HG02970 (cell line): ENCODE results near the gene WSB2.
"Not testable (repeated sequence)": the region's sequence is repeated elsewhere in the genome, so short reads cannot be mapped to it uniquely, and the experiment has no call there.

Experiments
- ATAC-seq: cut with Tn5 transposase; IDR thresholded peaks from one replicate; pipeline ENCODE4 v1.9.1; 2021; ENCODE audit warnings: mild to moderate bottlenecking, moderate library complexity, moderate number of reproducible peaks; ENCODE audit not compliant: unreplicated experiment, low FRiP score

WSB2 gene

DNA sequence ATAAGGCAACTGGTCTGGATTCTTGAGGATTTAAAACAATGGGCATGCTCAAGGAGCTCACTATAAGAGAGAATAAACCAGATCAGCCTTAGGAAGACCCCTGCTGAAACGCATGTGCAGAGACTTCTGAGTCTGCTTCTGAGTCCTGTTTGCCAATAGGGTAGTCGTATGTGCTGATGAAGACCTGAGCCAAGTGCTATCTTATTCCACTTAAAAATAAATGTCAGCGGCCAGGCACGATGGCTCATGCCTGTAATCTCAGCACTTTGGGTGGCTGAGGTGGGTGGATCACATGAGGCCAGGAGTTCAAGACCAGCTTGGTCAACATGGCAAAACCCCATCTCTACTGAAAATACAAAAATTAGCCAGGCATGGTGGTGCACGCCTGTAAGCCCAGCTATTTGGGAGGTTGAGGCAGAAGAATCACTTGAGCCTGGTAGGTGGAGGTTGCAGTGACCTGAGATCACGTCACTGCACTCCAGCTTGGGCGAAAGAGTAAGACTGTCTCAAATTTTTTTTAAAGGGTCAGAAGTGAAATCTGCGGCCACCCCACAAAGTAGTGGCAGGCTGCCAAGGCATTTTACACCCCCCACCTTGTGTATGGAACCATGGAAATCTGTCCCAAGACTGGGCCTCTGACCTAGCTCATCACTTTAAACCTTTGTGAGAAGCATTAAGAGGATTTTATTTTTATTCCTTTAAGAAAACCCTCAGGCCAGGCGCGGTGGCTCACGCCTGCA lies 24.1 kb downstream of the WSB2 start:
- ATAC-seq: no peak

GRCh38 chr12:118035190-118036041 lies 25.6 kb downstream of the WSB2 start:
- ATAC-seq: peak; percentile 57

- no peak for ATAC-seq
Observed at GRCh38 chr12:118034429-118035189, 26.4 kb downstream of the WSB2 start.

GRCh38 chr12:118033902-118034301 lies 27.1 kb downstream of the WSB2 start:
- no peak for ATAC-seq

- no peak for ATAC-seq
Observed at GRCh38 chr12:118033323-118033722, 27.7 kb downstream of the WSB2 start.

DNA sequence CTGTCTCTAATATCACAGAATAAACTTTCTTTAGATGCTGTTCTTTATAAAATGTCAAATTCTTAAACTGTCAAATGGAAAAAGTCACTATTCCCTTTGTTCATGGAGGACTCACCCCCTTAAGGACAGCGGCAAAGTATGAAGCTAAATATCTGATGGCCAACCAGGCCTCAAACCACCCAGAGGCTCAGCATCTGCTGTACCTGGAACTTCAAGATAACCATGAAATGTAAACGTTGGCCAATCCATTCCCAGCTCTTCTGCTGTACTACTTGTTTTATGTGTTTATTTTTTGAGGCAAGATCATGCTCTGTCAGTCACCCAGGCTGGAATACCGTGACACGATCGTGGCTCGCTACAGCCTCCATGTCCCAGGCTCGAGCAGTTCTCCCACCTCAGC lies 28.8 kb downstream of the WSB2 start:
- ATAC-seq: no peak

DNA sequence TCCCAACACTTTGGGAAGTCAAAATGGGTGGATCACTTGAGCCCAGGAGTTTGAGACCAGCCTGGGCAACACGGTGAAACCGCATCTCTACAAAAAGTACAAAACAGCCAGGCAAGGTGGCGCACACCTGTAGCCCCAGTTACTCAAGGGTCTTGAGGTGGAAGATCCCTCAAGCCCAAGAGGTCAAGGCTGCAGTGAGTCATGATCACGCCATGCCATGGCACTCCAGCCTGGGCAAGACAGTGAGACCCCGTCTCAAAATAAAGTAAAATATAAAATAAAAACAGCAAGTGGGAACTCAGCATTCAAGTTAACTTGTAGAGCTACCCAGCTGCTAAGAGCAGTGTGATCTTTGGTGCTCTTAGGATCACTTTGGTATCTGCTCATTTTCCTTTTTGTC lies 31.8 kb downstream of the WSB2 start:
- no peak for ATAC-seq

- ATAC-seq: no peak
Observed at GRCh38 chr12:118025168-118025567, 35.8 kb downstream of the WSB2 start.

- no peak for ATAC-seq
Observed at GRCh38 chr12:118023301-118023860, 37.6 kb downstream of the WSB2 start.

DNA sequence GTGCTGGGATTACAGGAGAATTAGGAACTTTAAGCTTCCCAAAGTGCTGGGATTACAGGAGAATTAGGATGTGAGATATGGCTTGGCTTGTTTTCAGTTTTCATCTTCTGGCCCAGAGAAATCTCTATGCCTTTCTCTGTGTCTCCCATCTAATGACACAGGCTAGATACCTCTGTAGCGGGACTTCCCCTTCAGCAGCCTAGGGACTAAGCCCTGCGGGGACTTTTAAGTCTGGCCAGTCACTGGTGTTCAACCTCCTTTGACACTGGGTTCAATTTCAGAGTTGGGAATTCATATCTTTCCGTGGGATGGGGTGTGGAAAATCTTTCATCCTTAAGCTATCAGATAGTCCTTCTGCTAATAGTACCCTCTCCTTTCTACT lies 38.3 kb downstream of the WSB2 start:
- no peak for ATAC-seq

- ATAC-seq: not testable (repeated sequence)
Observed at GRCh38 chr12:118022097-118022727, 38.8 kb downstream of the WSB2 start.

DNA sequence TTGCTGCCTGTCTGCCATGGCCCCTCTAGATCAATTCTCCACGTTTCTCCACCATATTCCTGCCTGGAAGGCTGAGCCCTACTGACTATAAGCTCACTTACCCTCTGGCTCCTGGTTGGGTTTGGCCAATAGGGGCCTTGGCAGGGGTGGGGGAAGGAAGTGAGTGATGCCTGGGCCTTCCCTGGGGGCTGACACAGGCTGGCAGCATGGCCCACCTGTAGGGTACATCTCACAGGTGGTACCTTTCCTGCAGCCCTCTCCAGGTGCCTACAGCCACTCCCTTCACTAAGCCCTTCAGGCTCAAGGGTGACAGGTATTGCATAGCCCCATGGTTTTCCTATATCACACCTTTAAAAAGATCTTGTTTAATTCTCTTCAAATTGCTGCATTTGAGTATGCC lies 40.9 kb downstream of the WSB2 start:
- no peak for ATAC-seq

- ATAC-seq: no peak
Observed at GRCh38 chr12:118017926-118018325, 43.1 kb downstream of the WSB2 start.

GRCh38 chr12:118016424-118017264 lies 44.3 kb downstream of the WSB2 start, which contains the start of gene RFC5:
Gene RFC5, plus strand, starts transcription at chr12:118016703. Its CDS starts 125 bp downstream, at chr12:118016828.
- peak; percentile 98 for ATAC-seq

- ATAC-seq: no peak
Observed at GRCh38 chr12:118015944-118016343, 45.0 kb downstream of the WSB2 start.

DNA sequence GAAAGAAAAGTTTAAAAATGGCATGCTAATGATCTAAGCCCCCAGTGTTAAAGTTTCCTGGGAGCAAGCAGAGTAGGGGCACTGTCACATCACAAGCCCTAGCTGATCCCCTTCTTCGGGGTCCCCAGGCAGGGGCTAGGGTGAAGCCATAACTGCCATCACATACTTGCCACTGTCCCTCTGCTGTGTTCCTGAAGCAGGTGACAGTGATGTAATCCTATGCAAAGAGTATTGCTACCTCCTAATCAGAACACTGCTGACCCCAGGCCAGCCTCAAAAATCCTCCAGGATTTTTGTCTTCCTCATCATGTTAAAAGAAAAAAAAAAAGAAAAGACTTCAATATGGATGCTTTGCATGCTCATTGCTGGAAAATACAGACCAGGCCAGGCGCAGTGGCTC lies 45.7 kb downstream of the WSB2 start:
- ATAC-seq: no peak

DNA sequence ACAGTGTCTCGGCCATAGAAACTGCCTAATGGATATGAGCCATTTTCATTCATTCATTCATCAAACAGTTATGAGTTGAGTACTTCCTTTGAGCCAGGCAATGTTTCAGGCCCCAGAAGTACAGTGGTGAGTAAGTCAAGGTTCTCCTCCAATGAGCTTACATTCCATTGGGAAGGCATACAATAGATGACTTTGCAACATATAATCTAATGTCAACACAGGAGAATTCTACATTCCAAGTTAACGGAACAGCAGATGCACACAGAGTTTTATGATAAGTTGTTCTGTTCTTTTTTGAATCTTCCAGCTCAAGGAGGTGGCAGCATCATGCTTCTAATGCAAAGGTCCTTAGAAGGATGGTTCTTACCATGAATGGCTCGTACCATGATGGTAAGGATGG lies 47.7 kb downstream of the WSB2 start:
- ATAC-seq: no peak

GRCh38 chr12:118011961-118012360 lies 49.0 kb downstream of the WSB2 start:
- no peak for ATAC-seq

DNA sequence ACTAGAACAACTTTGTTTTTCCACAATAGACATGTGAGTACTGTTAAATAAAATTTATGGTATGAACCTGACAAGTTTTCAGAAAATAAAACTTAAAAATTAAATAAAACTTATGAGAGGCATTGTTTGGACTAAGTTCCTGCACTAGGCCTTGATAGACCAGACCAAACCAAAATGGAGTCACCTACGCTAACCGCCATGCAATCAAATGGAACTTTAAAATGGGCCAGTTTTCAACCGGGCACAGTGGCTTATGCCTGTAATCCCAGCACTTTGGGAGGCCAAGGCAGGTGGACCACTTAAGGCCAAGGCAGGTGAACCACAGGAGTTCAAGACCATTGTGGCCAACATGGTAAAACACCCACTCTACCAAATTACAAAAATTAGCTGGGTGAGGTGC lies 49.6 kb downstream of the WSB2 start:
- ATAC-seq: no peak
